Right atrium auricular region (tissue), 2 donors: ENCODE data around the gene ZNF862. TPM values are rescaled to one million over a fixed set of nuclear protein-coding genes. Genes with fewer than 3 reads are reported as not detected.

Source experiments
- DNase-seq: peaks from one replicate; pipeline ENCODE4 v3.0.0-alpha.2; 2019; ENCODE audit warnings: low spot score
- H3K27ac ChIP-seq, 2 donors: fragments of 200-600 bp; sonication (generic); 1 replicate in 1 of 2; 2 replicates in 1 of 2; pipeline ENCODE4 v1.5.1; 2016 to 2019
- H3K27me3 ChIP-seq, 2 donors: fragments of 200-600 bp; sonication (generic); one replicate each; pipeline versions ENCODE4 v1.5.1 to v1.6.0; 2017 to 2019
- H3K36me3 ChIP-seq: fragments of 200-600 bp; sonication (generic); one replicate; pipeline ENCODE4 v1.5.1; 2016
- H3K4me1 ChIP-seq, 2 donors: fragments of 200-600 bp; sonication (generic); one replicate each; pipeline versions ENCODE4 v1.5.1 to v1.6.0; 2017 to 2019
- H3K4me3 ChIP-seq, 2 donors: fragments of 200-600 bp; sonication (generic); 1 replicate in 1 of 2; 2 replicates in 1 of 2; pipeline ENCODE4 v1.5.1; 2017 to 2019; ENCODE audit warnings: mild to moderate bottlenecking in 1 of 2, moderate library complexity in 1 of 2
- H3K9me3 ChIP-seq, 2 donors: fragments of 200-600 bp; sonication (generic); one replicate each; pipeline ENCODE4 v1.5.1; 2019
- CTCF ChIP-seq, 2 donors: fragments of 200-600 bp; sonication (generic); IDR thresholded peaks; one replicate each; pipeline ENCODE4 v1.5.1; 2019; ENCODE audit warnings: antibody characterized with exemption in 2 of 2
- total RNA-seq, 2 donors: library from RNA; depleted of rRNA; stranded (reverse); fragments of >200 nt; gene quantifications; one replicate each; pipeline ENCODE4 v1.1.0, GENCODE V29; 2016

Gene ZNF862
- total RNA-seq, 2 donors from 2014 or later, result 7.0 to 11.0 TPM

GRCh38 chr7:149816267-149816751, 21.9 kb upstream of the ZNF862 start:
- DNase-seq, result no peak
- Histone ChIP-seq H3K27ac (no peak overlapping the region), H3K36me3 (no peaks in the 10 kb centered on the region), H3K4me1 (no peaks in the 10 kb centered on the region), H3K4me3 (no peak overlapping the region), H3K27me3 (no peaks in the 10 kb centered on the region), H3K9me3 (no peaks in the 10 kb centered on the region)
- no peak for TF ChIP-seq CTCF (IDR thresholded peaks at IDR 0.05)

- Histone ChIP-seq H3K4me3 (no peak overlapping the region), H3K9me3 (no peaks in the 10 kb centered on the region), H3K27ac (no peak overlapping the region), H3K27me3 (no peaks in the 10 kb centered on the region), H3K36me3 (no peaks in the 10 kb centered on the region), H3K4me1 (no peaks in the 10 kb centered on the region)
- TF ChIP-seq CTCF (IDR thresholded peaks at IDR 0.05), result no peak
- no peak for DNase-seq
These were observed 21.4 kb upstream of the ZNF862 start for GRCh38 chr7:149816794-149817193.

- no peak overlapping the region for H3K27ac ChIP-seq
- no peak for TF ChIP-seq CTCF (IDR thresholded peaks at IDR 0.05)
- H3K4me1 ChIP-seq, result no peaks in the 10 kb centered on the region
- no peaks in the 10 kb centered on the region for H3K27me3 ChIP-seq
- DNase-seq, result no peak
- H3K9me3 ChIP-seq, result no peaks in the 10 kb centered on the region
- no peak overlapping the region for H3K4me3 ChIP-seq
- no peaks in the 10 kb centered on the region for H3K36me3 ChIP-seq
These were observed 20.8 kb upstream of the ZNF862 start for GRCh38 chr7:149817301-149817771.

GRCh38 chr7:149817836-149818535, 20.2 kb upstream of the ZNF862 start:
- Histone ChIP-seq H3K4me3 (no peak overlapping the region), H3K27ac (no peak overlapping the region), H3K36me3 (no peaks in the 10 kb centered on the region), H3K9me3 (no peaks in the 10 kb centered on the region), H3K4me1 (no peaks in the 10 kb centered on the region), H3K27me3 (no peaks in the 10 kb centered on the region)
- DNase-seq, result no peak
- no peak for TF ChIP-seq CTCF (IDR thresholded peaks at IDR 0.05)

- Histone ChIP-seq H3K4me1 (no peaks in the 10 kb centered on the region), H3K27ac (no peak overlapping the region), H3K4me3 (no peak overlapping the region), H3K27me3 (no peaks in the 10 kb centered on the region), H3K36me3 (no peaks in the 10 kb centered on the region), H3K9me3 (no peaks in the 10 kb centered on the region)
- no peak for TF ChIP-seq CTCF (IDR thresholded peaks at IDR 0.05)
- no peak for DNase-seq
These were observed 19.7 kb upstream of the ZNF862 start for GRCh38 chr7:149818536-149818840.
